ENCODE measurements around the gene DIPK1C.

DNA sequence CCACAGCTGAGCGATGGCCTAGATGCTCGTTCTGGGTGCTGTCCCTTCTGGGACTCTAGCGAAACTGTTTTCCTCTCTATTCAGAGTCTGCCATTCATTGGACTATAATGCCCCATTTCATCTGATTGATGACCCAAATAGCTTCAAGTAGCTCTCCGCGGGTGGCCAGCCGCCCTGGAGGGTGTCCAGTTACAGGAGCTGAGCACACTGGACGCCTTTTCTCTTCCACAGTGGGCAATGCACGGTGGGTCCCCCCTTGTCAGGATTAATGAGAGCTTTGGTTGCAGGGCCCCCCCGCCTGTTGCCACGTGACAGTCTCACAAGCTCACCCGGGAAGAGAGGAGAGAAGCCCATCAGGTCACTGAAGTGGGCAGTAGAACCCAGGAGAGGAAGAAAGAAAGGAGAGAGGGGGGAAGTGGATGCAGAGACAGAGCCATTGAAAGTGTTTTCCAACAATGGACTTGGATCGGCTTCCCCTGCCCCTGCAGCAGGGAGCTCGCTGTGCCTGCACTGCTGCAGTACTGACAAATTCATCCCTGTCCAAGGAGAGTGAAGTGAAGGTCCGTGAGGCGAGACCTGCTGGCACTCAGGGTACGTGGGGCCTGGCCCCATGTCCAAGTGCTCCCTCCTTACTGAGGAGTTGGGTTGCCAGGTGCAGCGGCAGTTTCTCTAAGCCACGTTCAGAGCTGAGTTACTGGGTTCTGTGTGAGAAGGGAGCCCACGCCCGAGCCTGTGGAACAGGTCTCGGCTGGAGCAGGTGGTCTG, 44.8 kb downstream of the DIPK1C start:
- TF ChIP-seq EZH2 (IDR thresholded peaks at IDR 0.05; ENCODE audit: insufficient read depth, poor library complexity, severe bottlenecking): no peak
- TF ChIP-seq EZH2phosphoT487 (IDR thresholded peaks at IDR 0.05; ENCODE audit: insufficient read depth, low read depth): no peak
